Thyroid gland (tissue), 4 donors: ENCODE data around the gene MEPCE. TPM values are rescaled to one million over a fixed set of nuclear protein-coding genes. Genes with fewer than 3 reads are reported as not detected.

Source experiments
- DNase-seq, 2 donors: peaks; one replicate each; pipeline ENCODE4 v3.0.0-alpha.2; 2019
- H3K27ac ChIP-seq, 3 donors: fragments of 200-600 bp; sonication (generic); 1 replicate in 2 of 3; 2 replicates in 1 of 3; pipeline ENCODE4 v1.5.1; 2016 to 2019; ENCODE audit warnings: mild to moderate bottlenecking in 1 of 3, moderate library complexity in 1 of 3
- H3K27me3 ChIP-seq: fragments of 200-600 bp; sonication (generic); one replicate; pipeline ENCODE4 v1.5.1; 2019
- H3K36me3 ChIP-seq, 2 donors: fragments of 200-600 bp; sonication (generic); one replicate each; pipeline ENCODE4 v1.5.1; 2016 to 2019
- H3K4me1 ChIP-seq, 2 donors: fragments of 200-600 bp; sonication (generic); one replicate each; pipeline ENCODE4 v1.5.1; 2017 to 2019
- H3K4me3 ChIP-seq, 3 donors: fragments of 200-600 bp; sonication (generic); replicated peaks in 1 of 3; 1 replicate in 2 of 3; 2 replicates in 1 of 3; pipeline ENCODE4 v1.5.1; 2016; ENCODE audit warnings: mild to moderate bottlenecking in 1 of 3
- H3K9me3 ChIP-seq: fragments of 200-600 bp; sonication (generic); one replicate; pipeline ENCODE4 v1.5.1; 2017
- CTCF ChIP-seq, 6 experiments: fragments of 200-600 bp in 3 of 6; fragments of 450-650 bp in 3 of 6; sonication (generic) in 3 of 6; IDR thresholded peaks; one replicate each; pipeline ENCODE4 v1.5.1; 2016 to 2019; ENCODE audit warnings: antibody characterized with exemption in 6 of 6, mild to moderate bottlenecking in 2 of 6, inconsistent platforms in 1 of 6, moderate library complexity in 1 of 6
- POLR2A ChIP-seq, 2 donors: fragments of 450-650 bp; IDR thresholded peaks; one replicate each; pipeline ENCODE4 v1.6.1; 2017; ENCODE audit warnings: antibody characterized with exemption in 2 of 2, mild to moderate bottlenecking in 2 of 2, moderate library complexity in 1 of 2
- WGBS, 2 donors: methylation state at CpG; one replicate each; pipeline ENCODE4 v1.1.5; 2017; 5-methylcytosine and 5-hydroxymethylcytosine counted together
- intact Hi-C: fragments of 100-400 bp; cut with DNase I; formaldehyde crosslinking; loops from one replicate; pipeline ENCODE4 v1.15.1; 2023
- total RNA-seq, 4 donors: library from RNA; depleted of rRNA; stranded (reverse); fragments of >200 nt; gene quantifications; one replicate each; pipeline ENCODE4 v1.2.3, GENCODE V29; 2016

Gene MEPCE
- total RNA-seq, 4 donors from 2014 or later, result 42.9 to 48.7 (median 45.6) TPM

- 86 to 88% methylated on average over 22 of the region's 22 CpGs for WGBS, 2 donors
- intact Hi-C loops, result no loop called here
- peak overlapping the region in 1 of 3 donors; percentile 84 for H3K4me3 ChIP-seq
Measured at GRCh38 chr7:100434297-100435144, 4.9 kb downstream of the MEPCE start.

GRCh38 chr7:100435401-100436304 lies 6.0 kb downstream of the MEPCE start:
- peak; percentile 50 to 52 for DNase-seq
- H3K36me3 ChIP-seq, result peaks cover 17 to 20% of the 10 kb centered on the region in 2 donors
- 9 to 16% methylated on average over 7 to 13 of the region's 81 CpGs for WGBS, 2 donors
- intact Hi-C loops, result no loop called here
- no peaks in the 10 kb centered on the region for H3K9me3 ChIP-seq
- H3K27me3 ChIP-seq, result no peaks in the 10 kb centered on the region
- TF ChIP-seq POLR2A (IDR thresholded peaks at IDR 0.05) (no peak), CTCF (IDR thresholded peaks at IDR 0.05) (no peak)
- H3K4me1 ChIP-seq, result peaks cover 32 to 54% of the 10 kb centered on the region in 2 donors
- peak overlapping the region; percentile 70 to 84 (median 76) for H3K4me3 ChIP-seq
- H3K27ac ChIP-seq, result peak overlapping the region; percentile 90 to 97 (median 94)

More at GRCh38 chr7:100434297-100435144, 4.9 kb downstream of the MEPCE start:
- H3K4me1 ChIP-seq, result peaks cover 35 to 57% of the 10 kb centered on the region in 2 donors
- no peak for DNase-seq
- H3K27ac ChIP-seq, result peak overlapping the region in 2 of 3 donors; percentile 94 to 97
- TF ChIP-seq POLR2A (IDR thresholded peaks at IDR 0.05), result no peak
- no peak for TF ChIP-seq CTCF (IDR thresholded peaks at IDR 0.05)
- no peaks in the 10 kb centered on the region for H3K27me3 ChIP-seq
- no peaks in the 10 kb centered on the region for H3K9me3 ChIP-seq
- peaks cover 17 to 20% of the 10 kb centered on the region in 2 donors for H3K36me3 ChIP-seq

GRCh38 chr7:100437150-100438100 lies 7.8 kb downstream of the MEPCE start:
- WGBS, 2 donors, result 92 to 93% methylated on average over 28 of the region's 28 CpGs
- intact Hi-C loops, result no loop called here

More at GRCh38 chr7:100437150-100438100, 7.8 kb downstream of the MEPCE start:
- peak; percentile 13 to 32 for DNase-seq
- TF ChIP-seq POLR2A (IDR thresholded peaks at IDR 0.05) (no peak), CTCF (IDR thresholded peaks at IDR 0.05) (no peak)
- Histone ChIP-seq H3K27me3 (no peaks in the 10 kb centered on the region), H3K4me1 (peaks cover 14 to 36% of the 10 kb centered on the region in 2 donors), H3K27ac (peak overlapping the region; percentile 51 to 97 (median 94)), H3K36me3 (peaks cover 17 to 20% of the 10 kb centered on the region in 2 donors), H3K9me3 (no peaks in the 10 kb centered on the region), H3K4me3 (no peak overlapping the region)
